OCI-LY7 (cell line): Measurements from ENCODE around the gene FBXO45. TPM values are rescaled to one million over a fixed set of nuclear protein-coding genes. Genes with fewer than 3 reads are reported as not detected.
A peak's percentile ranks its signal among the peaks of the same experiment; 100 is the strongest.

Experiments
- BruUV-seq: library from RNA; stranded (reverse); fragments of 400-500 nt; replicated peaks from 2 replicates; lab custom pipeline; 2021; lab: Mats Ljungman, UMichigan
- CTCF ChIA-PET: fragments of 300-600 bp; sonication (Branson Sonifier 250); formaldehyde crosslinking; loops from one replicate; lab custom pipeline; 2022; ENCODE audit warnings: antibody characterized with exemption; ENCODE audit not compliant: unreplicated experiment; lab: Charles Lee
- POLR2A ChIA-PET: fragments of 300-600 bp; sonication (Branson Sonifier 250); formaldehyde crosslinking; loops from one replicate; lab custom pipeline; 2022; ENCODE audit warnings: antibody characterized with exemption; lab: Charles Lee
- DNase-seq: peaks from one replicate; pipeline ENCODE4 v3.0.0-alpha.2; 2015; ENCODE audit warnings: low spot score
- H2AFZ ChIP-seq: fragments of 200-600 bp; sonication (generic), shearing (Covaris generic); 2 replicates; pipeline ENCODE4 v1.6.1; 2014; ENCODE audit warnings: mild to moderate bottlenecking, antibody characterized with exemption, low read length, moderate library complexity
- H3K27ac ChIP-seq: fragments of 200-600 bp; sonication (generic); 2 replicates; pipeline ENCODE4 v1.5.1; 2014; ENCODE audit warnings: mixed run types, low read depth, mild to moderate bottlenecking, moderate library complexity, low read length, inconsistent platforms; ENCODE audit not compliant: poor library complexity, severe bottlenecking
- H3K36me3 ChIP-seq: fragments of 200-600 bp; sonication (generic); 2 replicates; pipeline ENCODE4 v1.6.1; 2014; ENCODE audit warnings: mild to moderate bottlenecking, antibody characterized with exemption, low read length, moderate library complexity, mixed read lengths; ENCODE audit not compliant: insufficient read depth
- H3K4me1 ChIP-seq: fragments of 200-600 bp; sonication (generic); 2 replicates; pipeline ENCODE4 v1.5.1; 2014; ENCODE audit warnings: mild to moderate bottlenecking, low read length; ENCODE audit not compliant: insufficient read depth, poor library complexity, severe bottlenecking
- H3K4me2 ChIP-seq: fragments of 200-600 bp; sonication (generic); 2 replicates; pipeline ENCODE4 v1.6.1; 2014; ENCODE audit warnings: mild to moderate bottlenecking, low read length
- H3K4me3 ChIP-seq: fragments of 200-600 bp; sonication (generic); 2 replicates; pipeline ENCODE4 v1.5.1; 2014; ENCODE audit warnings: mild to moderate bottlenecking, low read depth, low read length; ENCODE audit not compliant: poor library complexity, severe bottlenecking
- H3K79me2 ChIP-seq: fragments of 200-600 bp; sonication (generic); 2 replicates; pipeline ENCODE4 v1.6.1; 2016; ENCODE audit warnings: low read depth, mild to moderate bottlenecking, low read length, moderate library complexity, mixed read lengths; ENCODE audit not compliant: insufficient read depth
- H3K9me2 ChIP-seq: fragments of 200-600 bp; sonication (generic); 2 replicates; pipeline ENCODE4 v1.6.1; 2016; ENCODE audit warnings: mild to moderate bottlenecking, low read length, mixed read lengths; ENCODE audit not compliant: insufficient read depth
- H3K9me3 ChIP-seq: fragments of 200-600 bp; sonication (generic); 2 replicates; pipeline ENCODE4 v1.6.1; 2014; ENCODE audit warnings: mild to moderate bottlenecking, mixed run types, low read length, mixed read lengths
- H4K20me1 ChIP-seq: fragments of 200-600 bp; sonication (generic); 2 replicates; pipeline ENCODE4 v1.6.1; 2014; ENCODE audit warnings: mild to moderate bottlenecking, antibody characterized with exemption, low read length, moderate library complexity, mixed read lengths; ENCODE audit not compliant: insufficient read depth
- EZH2phosphoT487 ChIP-seq: fragments of 200-600 bp; sonication (generic); IDR thresholded peaks from 2 replicates; pipeline ENCODE4 v1.6.1; 2018; ENCODE audit warnings: low read depth, borderline replicate concordance, mild to moderate bottlenecking, mixed run types, antibody characterized with exemption, low read length, moderate library complexity, mixed read lengths
- intact Hi-C: fragments of 100-400 bp; cut with micrococcal nuclease; formaldehyde crosslinking; loops from one replicate; pipeline ENCODE4 v1.10.0; 2022; ENCODE audit not compliant: unreplicated experiment
- total RNA-seq, 2 experiments: library from RNA; depleted of rRNA in 1 of 2; stranded (reverse); fragments of >200 nt in 1 of 2; shearing (Covaris generic) in 1 of 2; gene quantifications; 2 replicates each; pipeline ENCODE4 v1.2.3, GENCODE V29; 2014 to 2022
- TF ChIP-seq, protein P1 (sequence below): fragments of 200-600 bp; sonication (generic); conservative IDR thresholded peaks from 2 replicates; pipeline ENCODE4 v1.5.1; 2014; ENCODE audit warnings: mild to moderate bottlenecking, antibody characterized with exemption, low read length, moderate library complexity, mixed read lengths

Gene FBXO45
- total RNA-seq, 2 experiments from 2014 or later: 10.6 to 15.5 TPM

DNA sequence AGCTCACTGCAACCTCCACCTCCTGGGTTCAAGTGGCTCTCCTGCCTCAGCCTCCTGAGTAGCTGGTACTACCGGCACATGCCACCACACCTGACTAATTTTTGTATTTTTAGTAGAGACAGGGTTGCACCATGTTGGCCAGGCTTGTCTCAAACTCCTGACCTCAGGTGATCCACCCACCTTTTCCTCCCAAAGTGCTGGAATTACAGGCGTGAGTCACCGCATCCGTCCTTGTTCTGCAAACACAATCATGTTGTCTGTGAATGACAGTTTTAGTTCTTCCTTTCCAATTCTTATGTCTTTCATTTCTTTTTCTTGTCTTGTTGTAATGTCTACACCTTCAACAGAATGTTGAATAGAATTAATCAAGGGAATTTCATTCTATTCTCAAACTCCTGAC, 37.0 kb upstream of the FBXO45 start:
- CTCF ChIA-PET: no interaction called here
- H3K4me2 ChIP-seq: no peak overlapping the region

GRCh38 chr3:196533260-196533681, 35.2 kb upstream of the FBXO45 start:
- ChIA-PET CTCF (no interaction called here), POLR2A (no interaction called here)
- TF ChIP-seq, protein P1, sequence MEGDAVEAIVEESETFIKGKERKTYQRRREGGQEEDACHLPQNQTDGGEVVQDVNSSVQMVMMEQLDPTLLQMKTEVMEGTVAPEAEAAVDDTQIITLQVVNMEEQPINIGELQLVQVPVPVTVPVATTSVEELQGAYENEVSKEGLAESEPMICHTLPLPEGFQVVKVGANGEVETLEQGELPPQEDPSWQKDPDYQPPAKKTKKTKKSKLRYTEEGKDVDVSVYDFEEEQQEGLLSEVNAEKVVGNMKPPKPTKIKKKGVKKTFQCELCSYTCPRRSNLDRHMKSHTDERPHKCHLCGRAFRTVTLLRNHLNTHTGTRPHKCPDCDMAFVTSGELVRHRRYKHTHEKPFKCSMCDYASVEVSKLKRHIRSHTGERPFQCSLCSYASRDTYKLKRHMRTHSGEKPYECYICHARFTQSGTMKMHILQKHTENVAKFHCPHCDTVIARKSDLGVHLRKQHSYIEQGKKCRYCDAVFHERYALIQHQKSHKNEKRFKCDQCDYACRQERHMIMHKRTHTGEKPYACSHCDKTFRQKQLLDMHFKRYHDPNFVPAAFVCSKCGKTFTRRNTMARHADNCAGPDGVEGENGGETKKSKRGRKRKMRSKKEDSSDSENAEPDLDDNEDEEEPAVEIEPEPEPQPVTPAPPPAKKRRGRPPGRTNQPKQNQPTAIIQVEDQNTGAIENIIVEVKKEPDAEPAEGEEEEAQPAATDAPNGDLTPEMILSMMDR: no peak
- no peak for TF ChIP-seq EZH2phosphoT487

More for the DNA sequence above, 37.0 kb upstream of the FBXO45 start:
- Histone ChIP-seq H3K4me1 (peaks cover 8% of the 10 kb centered on the region), H3K79me2 (no peaks in the 10 kb centered on the region), H3K9me3 (no peaks in the 10 kb centered on the region; the same call in 1 of the 2 replicates), H3K27ac (no peak overlapping the region), H3K36me3 (no peaks in the 10 kb centered on the region), H3K4me3 (no peak overlapping the region), H2AFZ (no peak overlapping the region), H3K9me2 (no peaks in the 10 kb centered on the region), H4K20me1 (no peaks in the 10 kb centered on the region)
- BruUV-seq: no TSS peak
- intact Hi-C loops: no loop called here
- no peak for DNase-seq
- POLR2A ChIA-PET: interaction anchor here (0.6 to 0.7 kb wide), 2 partner anchors 57 to 1514 kb away, joined by 3 read pairs; no protein-coding TSS in a partner anchor
- TF ChIP-seq EZH2phosphoT487: no peak

DNA sequence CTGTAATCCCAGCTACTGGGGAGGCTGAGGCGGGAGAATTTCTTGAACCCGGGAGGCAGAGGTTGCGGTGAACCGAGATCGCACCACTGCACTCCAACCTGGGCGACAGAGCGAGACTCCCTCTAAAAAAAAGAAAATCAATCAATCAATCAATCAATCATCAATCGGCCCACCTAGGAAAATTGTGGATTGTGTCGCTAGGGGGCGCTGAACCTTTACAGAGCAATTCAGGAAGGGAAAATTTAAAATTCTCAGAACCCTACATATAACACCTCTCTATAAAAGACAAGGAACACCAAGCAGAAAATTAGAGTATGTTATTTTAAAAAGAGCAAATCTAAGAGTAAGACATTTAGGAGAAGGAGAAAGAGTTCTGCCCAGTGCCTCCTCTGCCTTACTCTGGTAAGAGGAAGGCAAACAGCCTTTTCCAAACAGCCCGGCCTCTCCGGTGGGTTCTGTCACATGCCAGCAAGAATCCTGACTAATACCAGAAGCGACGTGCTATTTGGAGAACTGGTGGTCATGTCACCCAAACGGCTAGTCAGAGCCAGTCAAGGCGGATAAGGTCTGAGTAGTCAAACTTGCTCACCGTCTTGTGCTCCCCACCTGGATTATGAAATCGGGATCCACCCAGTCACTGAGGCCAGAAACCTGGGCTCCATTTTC, 31.0 kb upstream of the FBXO45 start:
- H3K79me2 ChIP-seq: no peaks in the 10 kb centered on the region
- POLR2A ChIA-PET: no interaction called here
- no TSS peak for BruUV-seq
- TF ChIP-seq EZH2phosphoT487: no peak
- TF ChIP-seq, protein P1: peak; percentile 86
- H3K36me3 ChIP-seq: no peaks in the 10 kb centered on the region
- no peak overlapping the region for H3K4me2 ChIP-seq
- no peaks in the 10 kb centered on the region for H3K4me1 ChIP-seq
- H4K20me1 ChIP-seq: no peaks in the 10 kb centered on the region
- H3K4me3 ChIP-seq: no peak overlapping the region
- peak; percentile 32 for DNase-seq
- no peak overlapping the region for H3K27ac ChIP-seq
- CTCF ChIA-PET: no interaction called here
- no peaks in the 10 kb centered on the region for H3K9me2 ChIP-seq
- intact Hi-C loops: no loop called here
- no peaks in the 10 kb centered on the region for H3K9me3 ChIP-seq
- no peak overlapping the region for H2AFZ ChIP-seq

More at GRCh38 chr3:196533260-196533681, 35.2 kb upstream of the FBXO45 start:
- H3K36me3 ChIP-seq: no peaks in the 10 kb centered on the region
- no peak overlapping the region for H3K4me2 ChIP-seq
- H4K20me1 ChIP-seq: no peaks in the 10 kb centered on the region
- no peak overlapping the region for H3K27ac ChIP-seq
- no peak overlapping the region for H3K4me3 ChIP-seq
- H3K9me2 ChIP-seq: no peaks in the 10 kb centered on the region
- DNase-seq: no peak
- H3K9me3 ChIP-seq: no peaks in the 10 kb centered on the region; the same call in 1 of the 2 replicates
- H3K79me2 ChIP-seq: no peaks in the 10 kb centered on the region
- H3K4me1 ChIP-seq: no peaks in the 10 kb centered on the region
- BruUV-seq: no TSS peak
- intact Hi-C loops: no loop called here
- no peak overlapping the region for H2AFZ ChIP-seq
